ENCODE results near the gene KLHL20.
A peak's percentile ranks its signal among the peaks of the same experiment; 100 is the strongest.

The KLHL20 gene

GRCh38 chr1:173821680-173822079 is 106.9 kb downstream of the KLHL20 start:
- no peak for TF ChIP-seq CTCF (IDR thresholded peaks at IDR 0.05; ENCODE audit: borderline replicate concordance, insufficient read depth, low read depth, low read length)
- H3K4me3 ChIP-seq (ENCODE audit: low read depth, low read length) = no peak overlapping the region

GRCh38 chr1:173823781-173824314 is 109.1 kb downstream of the KLHL20 start:
- peak overlapping the region; percentile 63 for H3K4me3 ChIP-seq (ENCODE audit: low read depth, low read length)
- no peak for TF ChIP-seq CTCF (IDR thresholded peaks at IDR 0.05; ENCODE audit: borderline replicate concordance, insufficient read depth, low read depth, low read length)

GRCh38 chr1:173824315-173825081 is 109.7 kb downstream of the KLHL20 start, which contains the start of the genes CENPL and DARS2:
Gene CENPL, minus strand, starts transcription at chr1:173824883. Its CDS starts 13,584 bp downstream, at chr1:173811299.
Gene DARS2, plus strand, starts transcription at chr1:173824673. Its CDS starts 557 bp downstream, at chr1:173825230.
- no peak for TF ChIP-seq CTCF (IDR thresholded peaks at IDR 0.05; ENCODE audit: borderline replicate concordance, insufficient read depth, low read depth, low read length)
- H3K4me3 ChIP-seq (ENCODE audit: low read depth, low read length) = peak within 1 kb of the TSS; percentile 63

GRCh38 chr1:173827611-173828010 is 112.8 kb downstream of the KLHL20 start:
- TF ChIP-seq CTCF (IDR thresholded peaks at IDR 0.05; ENCODE audit: borderline replicate concordance, insufficient read depth, low read depth, low read length) = no peak
- no peak overlapping the region for H3K4me3 ChIP-seq (ENCODE audit: low read depth, low read length)

- no peak for TF ChIP-seq CTCF (IDR thresholded peaks at IDR 0.05; ENCODE audit: borderline replicate concordance, insufficient read depth, low read depth, low read length)
- H3K4me3 ChIP-seq (ENCODE audit: low read depth, low read length) = no peak overlapping the region
Observed at GRCh38 chr1:173832748-173833147, 118.0 kb downstream of the KLHL20 start.
